ENCODE results near the gene TRPV3.

DNA sequence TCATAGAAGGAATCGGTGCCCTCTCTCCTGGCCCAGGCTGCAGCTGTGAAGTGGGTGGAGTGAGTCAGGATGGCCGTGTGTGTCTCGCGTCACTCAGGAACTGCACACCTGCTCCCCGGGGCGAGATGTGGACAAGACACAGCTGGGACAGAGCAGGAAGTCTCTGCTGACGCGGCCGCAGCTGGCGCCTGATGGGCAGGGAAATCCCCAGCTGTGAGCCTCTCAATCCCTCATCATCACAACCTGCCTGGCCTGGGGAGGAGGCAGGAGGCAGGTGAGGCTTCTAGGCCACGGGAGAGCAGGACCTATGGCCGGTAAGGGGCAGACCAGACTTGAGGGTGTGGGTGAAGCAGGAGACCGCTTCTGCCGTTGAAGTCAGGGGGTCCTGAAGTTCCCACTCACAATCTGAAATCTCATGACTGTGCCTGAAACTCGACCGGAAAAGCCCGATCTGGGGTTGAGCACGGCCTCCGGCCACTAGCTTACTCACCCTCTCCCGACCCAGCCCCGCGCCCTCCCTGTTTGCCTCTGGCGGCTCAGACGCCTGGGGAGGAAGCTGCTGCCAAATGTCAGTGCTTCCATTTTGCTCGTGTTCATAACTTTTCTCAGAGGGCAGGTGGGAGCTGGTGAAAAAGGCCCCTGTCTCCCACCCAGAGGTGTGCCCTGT, 1.1 kb upstream of the TRPV3 start:
- TF ChIP-seq ZNF274 (IDR thresholded peaks at IDR 0.05; ENCODE audit: low read depth, low read length) (no peak), YY1 (IDR thresholded peaks at IDR 0.05; ENCODE audit: insufficient read depth, insufficient read length) (no peak)

Data from NT2/D1 (cell line).